ENCODE measurements around the gene ST3GAL4.

DNA sequence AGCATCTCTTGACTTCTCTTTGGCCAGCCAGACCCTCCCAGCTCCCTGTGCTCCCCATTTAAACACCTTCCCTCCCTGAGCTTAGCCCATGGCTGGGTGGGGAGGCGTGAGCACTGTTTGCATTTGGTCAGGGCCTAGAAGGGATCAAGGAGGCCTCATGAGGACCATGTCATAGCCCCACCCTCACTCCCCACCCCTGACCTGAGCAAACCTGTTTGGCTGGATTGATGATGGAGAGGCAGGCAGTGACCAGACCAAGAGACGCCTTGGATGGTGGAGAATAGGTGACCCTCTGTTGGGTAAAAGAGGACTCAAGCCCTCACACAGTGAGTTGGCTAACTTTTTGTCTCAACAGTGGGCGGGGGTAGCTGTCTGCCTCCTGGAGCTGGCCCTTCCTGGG, 49.9 kb downstream of the ST3GAL4 start:
- TF ChIP-seq, protein P1, sequence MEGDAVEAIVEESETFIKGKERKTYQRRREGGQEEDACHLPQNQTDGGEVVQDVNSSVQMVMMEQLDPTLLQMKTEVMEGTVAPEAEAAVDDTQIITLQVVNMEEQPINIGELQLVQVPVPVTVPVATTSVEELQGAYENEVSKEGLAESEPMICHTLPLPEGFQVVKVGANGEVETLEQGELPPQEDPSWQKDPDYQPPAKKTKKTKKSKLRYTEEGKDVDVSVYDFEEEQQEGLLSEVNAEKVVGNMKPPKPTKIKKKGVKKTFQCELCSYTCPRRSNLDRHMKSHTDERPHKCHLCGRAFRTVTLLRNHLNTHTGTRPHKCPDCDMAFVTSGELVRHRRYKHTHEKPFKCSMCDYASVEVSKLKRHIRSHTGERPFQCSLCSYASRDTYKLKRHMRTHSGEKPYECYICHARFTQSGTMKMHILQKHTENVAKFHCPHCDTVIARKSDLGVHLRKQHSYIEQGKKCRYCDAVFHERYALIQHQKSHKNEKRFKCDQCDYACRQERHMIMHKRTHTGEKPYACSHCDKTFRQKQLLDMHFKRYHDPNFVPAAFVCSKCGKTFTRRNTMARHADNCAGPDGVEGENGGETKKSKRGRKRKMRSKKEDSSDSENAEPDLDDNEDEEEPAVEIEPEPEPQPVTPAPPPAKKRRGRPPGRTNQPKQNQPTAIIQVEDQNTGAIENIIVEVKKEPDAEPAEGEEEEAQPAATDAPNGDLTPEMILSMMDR (conservative IDR thresholded peaks at IDR 0.05), result no peak
- no peak for TF ChIP-seq ZFX (IDR thresholded peaks at IDR 0.05)
